Ovary (tissue), 3 donors: ENCODE measurements around the gene PGBD5.

Source experiments
- CTCF ChIP-seq, 3 donors: fragments of 450-650 bp in 2 of 3; fragments of 200-600 bp in 1 of 3; IDR thresholded peaks; one replicate each; pipeline versions ENCODE4 v1.5.1 to v1.8.0; 2016 to 2022; ENCODE audit warnings: antibody characterized with exemption in 3 of 3, mild to moderate bottlenecking in 1 of 3
- EP300 ChIP-seq: sonication (generic); formaldehyde crosslinking; IDR thresholded peaks from one replicate; pipeline ENCODE4 v1.6.1; 2017; ENCODE audit warnings: antibody characterized with exemption
- donor health status: DM: no; HTN: no; CAD: no.

- TF ChIP-seq CTCF (IDR thresholded peaks at IDR 0.05) (no peak), EP300 (no peak)
Observed at GRCh38 chr1:230347896-230348295, 78.2 kb downstream of the PGBD5 start.
